Ishikawa (cell line): ENCODE measurements around the gene ZRANB1.

Source experiments
- CEBPB ChIP-seq: IDR thresholded peaks from 2 replicates; pipeline ENCODE4 v1.6.1; 2012
- CREB1 ChIP-seq: IDR thresholded peaks from 2 replicates; pipeline ENCODE4 v1.6.1; 2012; ENCODE audit warnings: low read depth
- EGR1 ChIP-seq: IDR thresholded peaks from 2 replicates; pipeline ENCODE4 v1.6.1; 2012
- EP300 ChIP-seq: IDR thresholded peaks from 2 replicates; pipeline ENCODE4 v1.6.1; 2012; ENCODE audit warnings: borderline replicate concordance
- FOXM1 ChIP-seq: IDR thresholded peaks from 2 replicates; pipeline ENCODE4 v1.6.1; 2012; ENCODE audit warnings: low read depth, borderline replicate concordance
- MAX ChIP-seq: IDR thresholded peaks from 2 replicates; pipeline ENCODE4 v1.6.1; 2012
- NFIC ChIP-seq: IDR thresholded peaks from 2 replicates; pipeline ENCODE4 v1.6.1; 2012
- RAD21 ChIP-seq: IDR thresholded peaks from 2 replicates; pipeline ENCODE4 v1.6.1; 2012; ENCODE audit warnings: low read depth
- REST ChIP-seq: IDR thresholded peaks from 2 replicates; pipeline ENCODE4 v1.6.1; 2012; ENCODE audit warnings: low read depth, mild to moderate bottlenecking
- TAF1 ChIP-seq: IDR thresholded peaks from 2 replicates; pipeline ENCODE4 v1.6.1; 2012; ENCODE audit warnings: low read depth, mild to moderate bottlenecking
- TEAD4 ChIP-seq: IDR thresholded peaks from 2 replicates; pipeline ENCODE4 v1.6.1; 2012
- YY1 ChIP-seq: IDR thresholded peaks from 2 replicates; pipeline ENCODE4 v1.6.1; 2012; ENCODE audit warnings: low read depth
- ZBTB7A ChIP-seq: IDR thresholded peaks from 2 replicates; pipeline ENCODE4 v1.6.1; 2012; ENCODE audit warnings: low read depth

- no peak for TF ChIP-seq MAX
- no peak for TF ChIP-seq CREB1
- TF ChIP-seq EP300: no peak
- TF ChIP-seq RAD21: no peak
- TF ChIP-seq TAF1: no peak
- TF ChIP-seq YY1: no peak
- TF ChIP-seq ZBTB7A: no peak
- TF ChIP-seq REST: no peak
- no peak for TF ChIP-seq EGR1
- no peak for TF ChIP-seq TEAD4
- no peak for TF ChIP-seq CEBPB
- TF ChIP-seq FOXM1: no peak
- TF ChIP-seq NFIC: no peak
Measured at GRCh38 chr10:124918191-124918830, 23.6 kb upstream of the ZRANB1 start.
